Ovary (tissue), 3 donors: Measurements from ENCODE around the gene DACH1.

Source experiments
- CTCF ChIP-seq, 3 donors: fragments of 450-650 bp in 2 of 3; fragments of 200-600 bp in 1 of 3; IDR thresholded peaks; one replicate each; pipeline versions ENCODE4 v1.5.1 to v1.8.0; 2016 to 2022; ENCODE audit warnings: antibody characterized with exemption in 3 of 3, mild to moderate bottlenecking in 1 of 3
- EP300 ChIP-seq: sonication (generic); formaldehyde crosslinking; IDR thresholded peaks from one replicate; pipeline ENCODE4 v1.6.1; 2017; ENCODE audit warnings: antibody characterized with exemption
- POLR2A ChIP-seq: fragments of 450-650 bp; IDR thresholded peaks from one replicate; pipeline ENCODE4 v1.6.1; 2017; ENCODE audit warnings: antibody characterized with exemption, mild to moderate bottlenecking, moderate library complexity
- donor health status: DM: no; HTN: no; CAD: no.

- TF ChIP-seq CTCF (IDR thresholded peaks at IDR 0.05), result no peak
- no peak for TF ChIP-seq POLR2A
- TF ChIP-seq EP300, result no peak
Measured at GRCh38 chr13:71758828-71759227, 108.2 kb downstream of the DACH1 start.
